Effector CD4-positive, alpha-beta T cell (primary cell): Measurements from ENCODE around the gene ATG4B.

Experiments used
- DNase-seq: peaks from one replicate; pipeline ENCODE4 v3.0.0-alpha.2; 2020

The ATG4B gene

GRCh38 chr2:241613017-241613780 lies 24.3 kb upstream of the ATG4B start:
- DNase-seq, result no peak

GRCh38 chr2:241615041-241615440 lies 22.5 kb upstream of the ATG4B start:
- DNase-seq, result no peak

GRCh38 chr2:241615522-241616052 lies 21.9 kb upstream of the ATG4B start:
- DNase-seq, result no peak

- DNase-seq, result no peak
Observed at GRCh38 chr2:241616168-241617125, 21.0 kb upstream of the ATG4B start.

- DNase-seq, result no peak
Observed at GRCh38 chr2:241617431-241618154, 19.9 kb upstream of the ATG4B start.

- no peak for DNase-seq
Observed at GRCh38 chr2:241618296-241618805, 19.1 kb upstream of the ATG4B start.

- no peak for DNase-seq
Observed at GRCh38 chr2:241618829-241619228, 18.7 kb upstream of the ATG4B start.

GRCh38 chr2:241619597-241620418 lies 17.7 kb upstream of the ATG4B start:
- DNase-seq, result no peak

GRCh38 chr2:241620419-241620769 lies 17.1 kb upstream of the ATG4B start:
- no peak for DNase-seq

- DNase-seq, result no peak
Observed at GRCh38 chr2:241627675-241628074, 9.8 kb upstream of the ATG4B start.

- no peak for DNase-seq
Observed at GRCh38 chr2:241629762-241630435, 7.6 kb upstream of the ATG4B start.

GRCh38 chr2:241632478-241633325 lies 4.8 kb upstream of the ATG4B start:
- DNase-seq, result no peak

- DNase-seq, result no peak
Observed at GRCh38 chr2:241633561-241633960, 3.9 kb upstream of the ATG4B start.

GRCh38 chr2:241635756-241636155 lies 1.7 kb upstream of the ATG4B start:
- no peak for DNase-seq

- peak; percentile 14 for DNase-seq
Observed at GRCh38 chr2:241636182-241637017, 1.1 kb upstream of the ATG4B start.

GRCh38 chr2:241637795-241638660 lies 535 bp downstream of the ATG4B start:
- no peak for DNase-seq

GRCh38 chr2:241638940-241639339 lies 1.4 kb downstream of the ATG4B start:
- DNase-seq, result no peak

- no peak for DNase-seq
Observed at GRCh38 chr2:241639385-241639784, 1.9 kb downstream of the ATG4B start.
